GM12864 (cell line): Measurements from ENCODE around the gene GRIK3.
"Not testable (repeated sequence)": the region's sequence is repeated elsewhere in the genome, so short reads cannot be mapped to it uniquely, and the experiment has no call there.

Experiments used
- DNase-seq: peaks from one replicate; pipeline ENCODE4 v3.0.0-alpha.2; 2011; ENCODE audit warnings: low read depth
- H3K4me3 ChIP-seq: 2 replicates; pipeline ENCODE4 v1.5.1; 2011; ENCODE audit warnings: mild to moderate bottlenecking, low read depth, low read length, control low read depth
- TF ChIP-seq, protein P1 (sequence below): IDR thresholded peaks from 2 replicates; pipeline ENCODE4 v1.5.1; 2011; ENCODE audit warnings: low read depth, mild to moderate bottlenecking, moderate library complexity, low read length, control low read depth, inconsistent platforms; ENCODE audit errors: missing control alignments

The GRIK3 gene

DNA sequence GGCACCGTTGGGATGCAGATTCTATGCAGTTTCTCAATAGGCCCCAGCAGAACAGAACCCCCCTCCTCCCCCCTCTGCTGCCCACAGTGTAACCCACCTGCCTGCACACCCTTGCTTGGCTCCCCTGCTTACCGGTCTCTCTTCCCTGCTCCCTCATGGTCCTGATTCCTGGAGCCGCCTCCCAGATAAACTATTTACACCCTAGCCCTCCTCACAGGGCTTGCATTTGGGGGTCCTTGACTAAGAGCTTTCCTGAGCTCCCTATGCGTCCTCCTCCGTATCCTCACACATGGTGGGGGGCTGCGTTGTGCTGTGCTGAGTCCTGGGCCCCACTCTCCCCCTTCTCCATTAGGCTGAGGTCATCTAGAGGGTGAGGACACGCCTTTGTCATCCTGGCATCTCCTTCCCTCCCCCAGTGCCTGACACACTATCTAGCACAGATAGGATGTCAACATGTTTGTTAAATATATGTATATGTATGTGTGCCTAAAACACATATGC is 121.9 kb downstream of the GRIK3 start:
- TF ChIP-seq, protein P1, sequence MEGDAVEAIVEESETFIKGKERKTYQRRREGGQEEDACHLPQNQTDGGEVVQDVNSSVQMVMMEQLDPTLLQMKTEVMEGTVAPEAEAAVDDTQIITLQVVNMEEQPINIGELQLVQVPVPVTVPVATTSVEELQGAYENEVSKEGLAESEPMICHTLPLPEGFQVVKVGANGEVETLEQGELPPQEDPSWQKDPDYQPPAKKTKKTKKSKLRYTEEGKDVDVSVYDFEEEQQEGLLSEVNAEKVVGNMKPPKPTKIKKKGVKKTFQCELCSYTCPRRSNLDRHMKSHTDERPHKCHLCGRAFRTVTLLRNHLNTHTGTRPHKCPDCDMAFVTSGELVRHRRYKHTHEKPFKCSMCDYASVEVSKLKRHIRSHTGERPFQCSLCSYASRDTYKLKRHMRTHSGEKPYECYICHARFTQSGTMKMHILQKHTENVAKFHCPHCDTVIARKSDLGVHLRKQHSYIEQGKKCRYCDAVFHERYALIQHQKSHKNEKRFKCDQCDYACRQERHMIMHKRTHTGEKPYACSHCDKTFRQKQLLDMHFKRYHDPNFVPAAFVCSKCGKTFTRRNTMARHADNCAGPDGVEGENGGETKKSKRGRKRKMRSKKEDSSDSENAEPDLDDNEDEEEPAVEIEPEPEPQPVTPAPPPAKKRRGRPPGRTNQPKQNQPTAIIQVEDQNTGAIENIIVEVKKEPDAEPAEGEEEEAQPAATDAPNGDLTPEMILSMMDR: no peak
- no peak overlapping the region for H3K4me3 ChIP-seq

GRCh38 chr1:36911561-36912364 is 122.6 kb downstream of the GRIK3 start:
- TF ChIP-seq, protein P1: no peak

More for the DNA sequence above, 121.9 kb downstream of the GRIK3 start:
- no peak for DNase-seq

DNA sequence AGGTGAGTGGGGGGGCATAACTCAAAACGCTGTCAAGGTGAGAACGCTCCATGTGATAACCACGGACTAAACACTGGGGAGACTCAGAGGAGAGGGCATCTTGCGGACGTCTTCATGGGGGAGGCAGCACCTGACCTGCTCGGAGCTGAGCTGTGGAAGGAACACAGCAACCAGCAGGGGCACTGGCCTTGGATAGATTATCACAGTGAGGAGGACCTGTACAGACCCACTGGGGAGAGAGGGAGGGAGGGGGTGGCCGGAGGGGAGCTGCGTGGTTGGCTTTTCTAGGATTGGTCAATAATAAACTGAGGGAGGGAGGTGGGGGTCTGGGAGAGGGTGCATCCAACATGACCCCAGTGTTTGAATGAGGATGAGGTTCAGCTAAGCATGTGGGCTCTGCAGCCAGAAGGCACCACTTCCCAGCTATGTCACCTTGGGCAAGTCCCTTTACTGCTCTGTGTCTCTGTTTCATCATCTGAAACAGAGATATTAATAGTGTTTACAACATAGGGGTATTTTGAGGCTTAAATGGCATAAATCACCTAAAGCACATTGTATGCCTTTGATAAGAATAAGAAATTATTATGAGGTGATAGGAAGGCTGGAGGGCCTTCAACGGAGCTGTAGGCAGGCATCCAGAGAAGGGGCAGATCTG is 123.3 kb downstream of the GRIK3 start:
- TF ChIP-seq, protein P1: no peak
- no peak overlapping the region for H3K4me3 ChIP-seq
- no peak for DNase-seq

More at GRCh38 chr1:36911561-36912364, 122.6 kb downstream of the GRIK3 start:
- no peak for DNase-seq
- H3K4me3 ChIP-seq: no peak overlapping the region

- H3K4me3 ChIP-seq: no peak overlapping the region
- DNase-seq: no peak
- TF ChIP-seq, protein P1: no peak
Measured at GRCh38 chr1:36909946-36910725, 124.2 kb downstream of the GRIK3 start.

GRCh38 chr1:36909359-36909758 is 125.0 kb downstream of the GRIK3 start:
- DNase-seq, H3K4me3 ChIP-seq: not testable (repeated sequence)

DNA sequence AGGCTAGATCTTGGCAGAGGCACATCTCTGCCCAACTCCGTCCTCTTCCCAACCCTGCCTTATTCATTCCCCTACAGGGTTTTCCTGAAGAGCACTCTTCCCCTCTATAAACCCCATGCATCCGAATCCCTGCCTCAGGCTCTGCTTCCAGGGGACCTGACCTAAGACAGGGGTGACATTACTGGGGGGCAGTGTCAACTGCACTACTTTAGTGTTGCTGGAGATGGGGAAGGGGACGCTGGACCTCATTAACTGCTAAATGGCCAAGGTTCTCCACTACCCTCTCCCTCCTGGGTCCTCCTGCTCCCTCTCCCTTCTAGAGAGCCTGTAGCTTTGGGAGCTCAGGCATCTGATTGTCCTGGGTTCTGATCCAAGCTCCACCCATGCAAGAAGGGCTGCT is 126.2 kb downstream of the GRIK3 start:
- DNase-seq: no peak
- no peak overlapping the region for H3K4me3 ChIP-seq
- TF ChIP-seq, protein P1: no peak

- TF ChIP-seq, protein P1: no peak
- H3K4me3 ChIP-seq: no peak overlapping the region
- DNase-seq: no peak
Measured at GRCh38 chr1:36906555-36906954, 127.8 kb downstream of the GRIK3 start.
